GM18867 (cell line): Measurements from ENCODE around the gene XXYLT1.

Experiments used
- ATAC-seq: cut with Tn5 transposase; IDR thresholded peaks from one replicate; pipeline ENCODE4 v1.9.1; 2021; ENCODE audit warnings: mild to moderate bottlenecking, moderate library complexity; ENCODE audit not compliant: unreplicated experiment

Gene XXYLT1

DNA sequence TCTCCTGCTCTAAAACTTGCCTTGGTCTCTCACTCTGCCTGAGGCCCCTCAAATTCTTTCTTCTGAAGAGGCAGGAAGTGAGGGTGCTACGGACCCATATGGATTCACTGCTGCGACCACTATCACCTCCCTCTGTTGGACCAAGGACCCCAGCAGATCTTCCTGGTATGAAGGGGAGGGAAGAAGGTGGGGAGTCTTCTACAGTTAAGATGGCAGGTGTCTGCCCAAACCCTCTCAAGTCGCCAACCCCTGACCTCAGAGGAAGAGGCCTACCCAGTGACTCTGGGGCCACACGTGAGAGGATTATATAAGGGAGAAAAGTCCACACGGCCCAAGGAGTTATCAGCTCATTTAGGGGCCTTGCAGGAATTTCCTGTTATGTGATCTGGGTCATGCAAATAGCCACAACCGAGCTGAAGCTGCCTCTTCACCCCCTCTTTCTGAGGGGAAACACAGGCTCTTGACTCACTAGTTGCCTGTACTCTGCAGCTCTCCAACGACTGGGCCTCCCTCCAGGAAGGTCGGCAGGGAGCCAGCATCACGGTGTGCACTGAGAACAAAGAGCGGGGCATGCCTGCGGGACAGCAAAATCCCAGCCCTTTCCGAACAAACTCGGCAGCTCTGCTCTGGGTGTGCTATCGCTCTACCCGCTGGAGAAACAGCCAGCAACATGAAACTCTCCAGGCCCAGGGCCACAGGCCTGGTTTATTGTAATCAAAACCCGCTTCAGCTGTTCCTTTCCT is 116.0 kb downstream of the XXYLT1 start:
- no peak for ATAC-seq

DNA sequence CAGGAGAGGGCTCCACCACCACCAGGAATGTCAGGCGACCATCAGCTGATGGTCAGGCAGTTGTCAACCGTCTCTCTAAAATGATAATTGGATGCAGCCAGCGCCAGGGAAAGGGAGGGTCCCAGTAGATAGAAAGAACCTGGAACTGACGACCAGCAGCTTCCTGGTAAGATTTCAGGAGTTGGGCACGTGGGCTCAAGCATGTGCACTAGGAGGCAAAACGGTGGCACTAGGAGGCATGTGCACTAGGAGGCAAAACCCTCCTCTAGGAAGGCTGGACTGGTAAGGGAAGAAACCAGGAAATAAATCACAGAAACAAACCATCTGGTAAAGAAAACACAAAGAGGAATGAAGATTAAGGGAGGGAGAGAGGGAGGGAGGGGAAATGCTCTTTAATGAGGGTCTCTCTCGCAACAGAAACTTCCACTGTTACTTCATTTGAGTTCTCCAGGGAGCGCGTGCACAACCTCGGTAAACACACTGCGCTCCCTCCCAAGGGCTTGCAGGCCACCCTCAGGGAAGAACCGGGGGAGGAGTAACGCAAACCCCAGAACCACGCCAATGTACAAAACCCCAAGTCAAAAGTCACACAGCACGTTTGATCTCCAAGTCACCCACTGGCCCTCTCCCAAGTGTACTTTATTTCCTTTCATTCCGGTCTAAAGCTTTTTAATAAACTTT is 116.7 kb downstream of the XXYLT1 start:
- ATAC-seq, result no peak

DNA sequence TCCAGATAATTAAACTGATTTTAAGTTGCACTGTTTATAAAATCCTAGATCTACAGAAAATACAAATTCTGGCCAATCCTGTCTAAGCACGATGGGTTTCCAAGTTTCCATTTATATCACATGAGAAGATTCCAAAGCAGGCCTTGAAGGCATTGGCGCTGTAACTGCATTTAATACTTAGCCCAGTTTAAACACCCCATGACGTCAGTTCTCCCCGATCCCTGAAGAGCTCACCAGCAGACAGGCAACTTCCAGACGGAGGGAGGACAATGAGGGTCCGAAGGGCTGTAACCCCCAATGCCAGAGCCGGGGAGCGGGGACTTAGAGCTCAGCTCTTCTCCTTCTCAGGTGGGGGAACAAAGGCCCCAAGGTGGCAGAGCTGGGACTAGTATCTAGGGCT is 117.3 kb downstream of the XXYLT1 start:
- ATAC-seq, result no peak

DNA sequence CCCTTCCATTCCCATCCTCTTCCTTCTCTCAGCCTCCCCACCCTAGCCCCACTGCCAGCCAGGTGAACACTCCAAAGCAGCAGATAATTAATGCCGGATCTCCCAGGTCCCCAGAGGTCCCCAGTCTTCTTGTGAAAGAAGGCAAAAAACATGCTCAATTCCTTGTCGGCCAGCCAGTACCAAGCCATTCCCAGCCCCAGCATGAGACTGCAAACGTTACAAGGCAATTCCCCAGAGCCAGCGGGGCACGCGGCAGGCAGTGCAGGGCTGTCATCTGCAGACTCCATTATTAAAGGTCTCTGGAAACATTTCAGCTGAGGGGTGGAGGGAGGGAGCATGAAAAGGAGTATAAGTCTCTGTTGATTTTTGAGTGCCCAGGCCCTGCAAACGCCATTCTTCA is 117.8 kb downstream of the XXYLT1 start:
- no peak for ATAC-seq

GRCh38 chr3:195151866-195152541 is 119.0 kb downstream of the XXYLT1 start:
- ATAC-seq, result no peak

- ATAC-seq, result no peak
These were observed 119.6 kb downstream of the XXYLT1 start for GRCh38 chr3:195151402-195151801.

GRCh38 chr3:195150181-195151118 is 120.5 kb downstream of the XXYLT1 start:
- no peak for ATAC-seq

- no peak for ATAC-seq
These were observed 121.5 kb downstream of the XXYLT1 start for GRCh38 chr3:195149292-195150030.

DNA sequence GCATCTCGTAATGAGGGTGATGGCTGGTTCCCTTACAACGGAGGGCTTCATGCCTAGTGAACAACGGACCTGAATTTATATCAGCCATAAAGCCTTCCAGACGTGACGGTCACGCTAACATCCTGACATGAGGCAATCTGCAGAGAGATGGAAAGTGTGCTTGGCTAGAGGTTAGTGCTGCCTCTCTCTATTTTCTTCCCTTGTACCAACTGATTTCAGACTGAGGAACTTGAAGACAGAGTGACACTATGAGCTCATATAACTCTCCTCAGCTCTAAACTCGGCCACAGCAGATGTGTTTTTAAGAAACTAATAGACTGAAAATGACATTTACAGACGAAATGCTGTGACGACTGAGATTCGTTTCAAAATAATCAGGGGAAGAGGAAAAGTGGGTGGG is 122.4 kb downstream of the XXYLT1 start:
- no peak for ATAC-seq

DNA sequence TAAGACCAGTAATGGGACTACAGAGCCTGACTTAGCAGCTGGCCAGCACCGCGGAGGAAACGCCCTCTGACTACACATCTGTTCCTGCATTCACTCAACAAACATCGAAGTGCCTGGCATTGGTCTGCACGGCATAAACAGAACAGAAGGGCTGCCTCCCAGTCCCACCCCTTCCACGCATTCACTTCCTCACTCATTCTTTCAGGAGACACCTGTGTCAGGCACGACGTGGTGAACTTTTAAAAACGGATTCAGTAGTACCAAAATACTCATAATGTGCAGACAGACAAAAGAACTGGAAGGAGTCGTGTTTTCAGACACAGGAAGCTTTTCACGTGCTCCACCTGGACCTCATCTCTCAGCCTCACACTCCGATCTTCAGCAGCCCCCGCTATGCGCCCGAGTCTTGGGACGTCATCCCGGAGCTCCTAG is 123.3 kb downstream of the XXYLT1 start:
- peak; percentile 91 for ATAC-seq

GRCh38 chr3:195146131-195146530 is 124.8 kb downstream of the XXYLT1 start:
- no peak for ATAC-seq

- ATAC-seq, result no peak
These were observed 125.4 kb downstream of the XXYLT1 start for GRCh38 chr3:195145579-195145978.

DNA sequence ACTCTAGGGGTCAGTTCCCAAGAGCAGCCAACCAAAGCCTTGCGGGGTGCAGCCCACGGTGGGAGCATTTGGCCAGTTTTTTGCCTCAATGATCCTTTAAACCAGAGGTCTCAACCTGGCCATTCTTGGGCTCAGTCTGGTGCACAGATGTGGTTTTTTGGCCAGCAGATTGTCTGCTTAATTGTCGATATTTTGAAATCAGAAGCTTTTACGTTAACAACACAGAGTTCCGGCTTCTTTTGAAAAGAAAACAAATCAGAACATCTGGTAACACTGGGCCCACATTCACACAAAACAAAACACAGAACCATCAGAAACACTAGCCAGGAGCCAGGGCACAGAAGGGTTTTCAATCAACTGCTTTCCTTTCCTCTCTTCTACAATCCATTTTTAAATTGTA is 127.7 kb downstream of the XXYLT1 start:
- ATAC-seq, result no peak

DNA sequence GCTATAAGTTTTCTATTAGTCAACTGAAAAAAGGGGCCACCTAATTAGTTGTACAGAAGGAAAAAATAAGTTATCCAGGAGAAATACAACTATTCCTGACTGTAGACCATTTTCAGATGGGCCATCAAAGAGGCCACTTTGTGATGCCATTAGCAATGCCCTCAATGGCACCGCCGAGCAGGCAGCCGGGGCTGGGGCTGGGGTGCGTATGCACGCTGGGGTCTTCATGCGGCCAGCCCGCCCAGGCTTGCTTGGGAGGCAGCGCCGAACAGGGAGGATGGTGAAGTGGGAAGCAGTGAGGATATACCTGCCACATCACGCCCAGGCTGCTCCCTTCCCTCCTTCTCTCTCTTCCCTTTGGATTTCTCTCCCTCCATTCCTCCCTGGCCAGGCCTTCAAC is 128.4 kb downstream of the XXYLT1 start:
- no peak for ATAC-seq

- no peak for ATAC-seq
These were observed 129.9 kb downstream of the XXYLT1 start for GRCh38 chr3:195140816-195141793.

GRCh38 chr3:195140410-195140809 is 130.5 kb downstream of the XXYLT1 start:
- no peak for ATAC-seq

DNA sequence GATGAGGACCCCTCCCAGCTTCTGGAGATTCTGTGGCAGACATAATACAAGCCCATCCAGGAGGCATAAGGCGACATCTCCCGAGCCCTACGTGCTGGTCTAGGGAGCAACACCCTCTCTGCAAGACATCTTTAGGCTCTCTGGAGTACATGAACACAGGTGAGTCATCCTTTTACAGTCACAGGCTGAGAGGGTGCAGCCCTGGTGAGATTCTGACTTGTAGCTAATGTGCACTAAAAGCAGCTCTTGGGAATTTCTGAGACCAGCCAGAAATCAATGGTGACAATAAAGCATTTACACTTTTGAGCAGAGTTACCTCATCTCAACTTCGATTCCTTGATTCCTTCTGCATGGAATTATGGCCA is 131.1 kb downstream of the XXYLT1 start:
- no peak for ATAC-seq

DNA sequence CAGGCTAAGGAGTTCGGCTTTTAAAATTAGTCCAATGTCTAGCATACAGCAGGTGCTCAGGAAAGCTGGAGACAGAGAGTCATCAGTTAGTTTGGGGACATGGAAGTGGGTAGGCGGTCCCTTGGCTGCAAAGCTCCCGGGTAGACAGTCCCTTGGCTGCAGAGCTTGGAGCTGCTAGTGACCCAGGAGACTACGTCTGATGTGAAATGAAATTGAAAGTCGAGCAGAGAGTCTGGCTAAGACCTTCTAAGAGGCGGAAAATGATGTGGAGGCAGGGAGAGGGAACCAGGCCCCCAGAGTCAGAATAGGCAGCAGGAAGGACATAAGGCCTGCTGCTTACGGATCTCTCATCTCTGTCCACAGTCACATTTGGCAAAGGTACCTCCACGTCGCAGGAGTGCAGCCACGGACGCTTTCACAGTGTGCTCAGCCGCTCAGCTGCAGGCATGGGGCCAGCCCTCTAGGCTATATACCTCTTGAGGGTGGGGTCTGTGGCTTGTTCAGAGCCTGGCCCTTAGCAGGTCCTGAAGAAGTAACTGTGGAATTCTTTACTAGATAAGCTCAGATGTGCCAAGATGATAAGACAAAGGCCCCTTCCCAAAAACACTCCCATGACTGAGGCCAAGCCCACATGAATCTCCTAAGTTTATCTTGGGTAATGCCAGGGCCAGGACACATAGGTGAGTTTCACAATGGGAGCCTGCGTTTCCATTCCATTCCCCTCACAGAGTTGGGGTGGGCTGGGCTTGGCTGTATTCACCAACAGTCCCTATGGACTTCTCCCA is 131.7 kb downstream of the XXYLT1 start:
- ATAC-seq, result peak; percentile 93
